HCT116 (cell line): ENCODE measurements around the gene ENDOD1. TPM values are rescaled to one million over a fixed set of nuclear protein-coding genes. Genes with fewer than 3 reads are reported as not detected.

ENCODE experiments used
- ATAC-seq: fragments of 200-7000 bp; cut with Tn5 transposase; 2 replicates; pipeline ENCODE4 v1.9.1; 2020; ENCODE audit warnings: mild to moderate bottlenecking, moderate library complexity
- BruUV-seq: library from RNA; stranded (reverse); fragments of 400-500 nt; replicated peaks from 2 replicates; lab custom pipeline; 2021; lab: Mats Ljungman, UMichigan
- CTCF ChIA-PET: fragments of 300-600 bp; sonication (Branson Sonifier 250); formaldehyde crosslinking; loops from one replicate; lab custom pipeline; 2021; ENCODE audit warnings: antibody characterized with exemption; lab: Charles Lee
- POLR2A ChIA-PET: fragments of 300-600, 350-600 bp; sonication (Branson Sonifier 250); formaldehyde crosslinking; loops from one replicate; lab custom pipeline; 2021; ENCODE audit warnings: antibody characterized with exemption; lab: Charles Lee
- RAD21 ChIA-PET, 2 experiments: fragments of 300-600 bp; sonication (Branson Sonifier 250); formaldehyde crosslinking; loops; one replicate each; lab custom pipeline; 2023; ENCODE audit warnings: low total read pairs in 2 of 2; ENCODE audit not compliant: uncharacterized antibody in 2 of 2, unreplicated experiment in 2 of 2, low non-redundant PET in 1 of 2; lab: Charles Lee
- DNase-seq: peaks from one replicate; pipeline ENCODE4 v3.0.0-alpha.2; 2010; ENCODE audit warnings: low read depth, low spot score
- H2AFZ ChIP-seq: fragments of 200-600 bp; shearing (Covaris generic), sonication (generic); 2 replicates; pipeline ENCODE4 v1.6.1; 2017; ENCODE audit warnings: low read depth, mixed run types, mixed read lengths, antibody characterized with exemption, low read length; ENCODE audit not compliant: poor library complexity, severe bottlenecking
- H3K27ac ChIP-seq: 2 replicates; pipeline ENCODE4 v1.5.1; 2012; ENCODE audit warnings: low read depth, low read length
- H3K27me3 ChIP-seq: fragments of 200-600 bp; sonication (generic); 2 replicates; pipeline ENCODE4 v1.6.1; 2016; ENCODE audit warnings: mixed run types, low read length, mixed read lengths; ENCODE audit not compliant: insufficient read depth
- H3K36me3 ChIP-seq, 2 experiments: fragments of 200-500 bp in 1 of 2; fragments of 200-600 bp in 1 of 2; sonication (Bioruptor generic) in 1 of 2; sonication (generic) in 1 of 2; 2 replicates each; pipeline versions ENCODE4 v1.5.1 to v1.6.1; 2014 to 2016; ENCODE audit warnings: low read length in 2 of 2, inconsistent platforms in 1 of 2, mixed read lengths in 1 of 2, mixed run types in 1 of 2; ENCODE audit not compliant: insufficient read depth in 2 of 2, control insufficient read depth in 1 of 2
- H3K4me1 ChIP-seq, 2 experiments: fragments of 200-600 bp in 1 of 2; sonication (generic) in 1 of 2; 2 replicates each; pipeline versions ENCODE4 v1.5.1 to v1.6.1; 2012 to 2017; ENCODE audit warnings: low read length in 2 of 2, inconsistent platforms in 1 of 2, mild to moderate bottlenecking in 1 of 2, mixed read lengths in 1 of 2, mixed run types in 1 of 2, moderate library complexity in 1 of 2; ENCODE audit not compliant: insufficient read depth in 2 of 2, control insufficient read depth in 1 of 2
- H3K4me2 ChIP-seq: fragments of 200-600 bp; sonication (generic); 2 replicates; pipeline ENCODE4 v1.6.1; 2017; ENCODE audit warnings: mixed run types, low read length, mixed read lengths
- H3K4me3 ChIP-seq, 2 experiments: fragments of 200-600 bp in 1 of 2; sonication (generic) in 1 of 2; replicated peaks in 1 of 2; 2 replicates each; pipeline ENCODE4 v1.5.1; 2011 to 2016; ENCODE audit warnings: low read length in 2 of 2, control low read depth in 1 of 2, low read depth in 1 of 2, mild to moderate bottlenecking in 1 of 2, mixed read lengths in 1 of 2, mixed run types in 1 of 2
- H3K79me2 ChIP-seq: fragments of 200-600 bp; sonication (generic); 2 replicates; pipeline ENCODE4 v1.6.1; 2017; ENCODE audit warnings: mild to moderate bottlenecking, mixed run types, low read length, moderate library complexity, mixed read lengths; ENCODE audit not compliant: insufficient read depth
- H3K9ac ChIP-seq: fragments of 200-600 bp; sonication (generic); 2 replicates; pipeline ENCODE4 v1.6.1; 2016; ENCODE audit warnings: low read length, mixed read lengths
- H3K9me2 ChIP-seq: fragments of 200-600 bp; sonication (generic), shearing (Covaris generic); 2 replicates; pipeline ENCODE4 v1.6.1; 2017; ENCODE audit warnings: mixed run types, mild to moderate bottlenecking, moderate library complexity; ENCODE audit not compliant: insufficient read depth
- H3K9me3 ChIP-seq, 2 experiments: fragments of 200-500 bp in 1 of 2; fragments of 200-600 bp in 1 of 2; sonication (Bioruptor generic) in 1 of 2; sonication (generic) in 1 of 2; 2 replicates each; pipeline ENCODE4 v1.6.1; 2014 to 2017; ENCODE audit warnings: low read length in 2 of 2, mixed read lengths in 2 of 2, inconsistent platforms in 1 of 2, low read depth in 1 of 2, mild to moderate bottlenecking in 1 of 2, mixed run types in 1 of 2, moderate library complexity in 1 of 2; ENCODE audit not compliant: control insufficient read depth in 1 of 2, insufficient read depth in 1 of 2
- H4K20me1 ChIP-seq: fragments of 200-600 bp; sonication (generic), shearing (Covaris generic); 2 replicates; pipeline ENCODE4 v1.6.1; 2017; ENCODE audit warnings: mixed run types, mild to moderate bottlenecking, moderate library complexity; ENCODE audit not compliant: insufficient read depth
- CEBPB ChIP-seq: IDR thresholded peaks from 2 replicates; pipeline ENCODE4 v1.6.1; 2012; ENCODE audit warnings: low read depth
- CTCF ChIP-seq, 3 experiments: fragments of 200-600 bp in 1 of 3; sonication (generic) in 1 of 3; IDR thresholded peaks in 2 of 3; conservative IDR thresholded peaks in 1 of 3; 2 replicates each; pipeline ENCODE4 v1.5.1; 2012 to 2017; ENCODE audit warnings: low read depth in 2 of 3, low read length in 2 of 3, antibody characterized with exemption in 1 of 3, borderline replicate concordance in 1 of 3, control low read depth in 1 of 3, mild to moderate bottlenecking in 1 of 3, mixed read lengths in 1 of 3, mixed run types in 1 of 3, moderate library complexity in 1 of 3; ENCODE audit not compliant: insufficient read depth in 1 of 3
- EGR1 ChIP-seq: IDR thresholded peaks from 2 replicates; pipeline ENCODE4 v1.6.1; 2012; ENCODE audit warnings: low read depth
- ELF1 ChIP-seq: IDR thresholded peaks from 2 replicates; pipeline ENCODE4 v1.6.1; 2012; ENCODE audit warnings: low read depth, borderline replicate concordance
- EZH2 ChIP-seq: fragments of 200-600 bp; sonication (generic); IDR thresholded peaks from 2 replicates; pipeline ENCODE4 v1.6.1; 2017; ENCODE audit warnings: antibody characterized with exemption, mixed run types
- POLR2AphosphoS5 ChIP-seq: IDR thresholded peaks from 2 replicates; pipeline ENCODE4 v1.6.1; 2011; ENCODE audit warnings: mild to moderate bottlenecking, low read depth, low read length, moderate library complexity
- RAD21 ChIP-seq: IDR thresholded peaks from 2 replicates; pipeline ENCODE4 v1.6.1; 2012; ENCODE audit warnings: low read depth, mild to moderate bottlenecking
- REST ChIP-seq: IDR thresholded peaks from 2 replicates; pipeline ENCODE4 v1.6.1; 2012; ENCODE audit warnings: low read depth
- SIN3A ChIP-seq: IDR thresholded peaks from 2 replicates; pipeline ENCODE4 v1.6.1; 2012; ENCODE audit warnings: low read depth
- SP1 ChIP-seq: IDR thresholded peaks from 2 replicates; pipeline ENCODE4 v1.6.1; 2012; ENCODE audit warnings: low read depth
- SRF ChIP-seq: IDR thresholded peaks from 2 replicates; pipeline ENCODE4 v1.6.1; 2012; ENCODE audit warnings: low read depth
- TCF7L2 ChIP-seq: IDR thresholded peaks from 2 replicates; pipeline ENCODE4 v1.7.0; 2011; ENCODE audit warnings: borderline replicate concordance, inconsistent platforms; ENCODE audit not compliant: insufficient read depth, insufficient read length; ENCODE audit errors: extremely low read depth
- YY1 ChIP-seq: IDR thresholded peaks from 2 replicates; pipeline ENCODE4 v1.6.1; 2011; ENCODE audit warnings: low read length, low read depth, moderate library complexity, mild to moderate bottlenecking; ENCODE audit not compliant: insufficient replicate concordance; ENCODE audit errors: extremely low read depth
- ZBTB33 ChIP-seq: IDR thresholded peaks from 2 replicates; pipeline ENCODE4 v1.6.1; 2011; ENCODE audit warnings: mild to moderate bottlenecking, low read length, moderate library complexity; ENCODE audit not compliant: insufficient replicate concordance; ENCODE audit errors: extremely low read depth
- ZNF274 ChIP-seq: fragments of 200-500 bp; sonication (Bioruptor generic); IDR thresholded peaks from 2 replicates; pipeline ENCODE4 v1.6.1; 2014; ENCODE audit warnings: mild to moderate bottlenecking, low read depth, low read length, inconsistent platforms
- intact Hi-C: fragments of 100-400 bp; cut with micrococcal nuclease; formaldehyde crosslinking; loops from 2 replicates; pipeline ENCODE4 v1.10.0; 2022
- total RNA-seq: library from RNA; stranded (reverse); gene quantifications from one replicate; pipeline ENCODE4 v1.2.1, GENCODE V29; 2021; ENCODE audit not compliant: unreplicated experiment

The ENDOD1 gene
- total RNA-seq, 1 experiment from 2014 or later = 33.6 TPM

- TF ChIP-seq REST = no peak
- no peak for TF ChIP-seq SIN3A
- TF ChIP-seq YY1 = no peak
- TF ChIP-seq POLR2AphosphoS5 = no peak
- no peak for TF ChIP-seq RAD21
Observed at GRCh38 chr11:95098826-95099225, 9.2 kb downstream of the ENDOD1 start (continued).

GRCh38 chr11:95100191-95100648 lies 10.6 kb downstream of the ENDOD1 start:
- RAD21 ChIA-PET = no interaction called here
- Histone ChIP-seq H3K4me1 (peaks cover 26 to 36% of the 10 kb centered on the region in 2 experiments), H2AFZ (no peak overlapping the region), H3K4me3 (no peak overlapping the region), H3K27me3 (no peaks in the 10 kb centered on the region), H3K4me2 (no peak overlapping the region), H3K79me2 (peaks cover 33% of the 10 kb centered on the region; the same call in 1 of the 2 replicates), H3K36me3 (no peaks in the 10 kb centered on the region), H3K9me2 (no peaks in the 10 kb centered on the region), H3K9me3 (no peaks in the 10 kb centered on the region), H3K27ac (no peak overlapping the region), H4K20me1 (no peaks in the 10 kb centered on the region), H3K9ac (no peak overlapping the region)
- DNase-seq = no peak
- CTCF ChIA-PET = no interaction called here
- no TSS peak for BruUV-seq
- POLR2A ChIA-PET = no interaction called here
- ATAC-seq = no peak
- intact Hi-C loops = no loop called here
- no peak for TF ChIP-seq ELF1
- no peak for TF ChIP-seq CEBPB
- no peak for TF ChIP-seq SIN3A
- TF ChIP-seq YY1 = no peak
- no peak for TF ChIP-seq SP1
- no peak for TF ChIP-seq CTCF (IDR thresholded peaks at IDR 0.05 in 2 of 3, conservative IDR thresholded peaks at IDR 0.05 in 1 of 3; ENCODE audit: borderline replicate concordance in 1 of 3, insufficient read depth in 1 of 3, low read depth in 2 of 3, low read length in 2 of 3)
- TF ChIP-seq EZH2 = no peak
- TF ChIP-seq TCF7L2 = no peak
- no peak for TF ChIP-seq ZBTB33
- TF ChIP-seq SRF = no peak
- no peak for TF ChIP-seq ZNF274
- TF ChIP-seq EGR1 = no peak
